ENCODE measurements around the gene MARCHF10. TPM values are rescaled to one million over a fixed set of nuclear protein-coding genes. Genes with fewer than 3 reads are reported as not detected.

The MARCHF10 gene
- total RNA-seq, 2 donors from 2014 or later, result under 0.01 TPM; not detected in 1

- H3K36me3 ChIP-seq (replicated peaks in 1 of 2; ENCODE audit: insufficient read depth in 1 of 2, low read depth in 2 of 2), result no peaks in the 10 kb centered on the region
- H3K9me3 ChIP-seq, result no peaks in the 10 kb centered on the region
- H3K4me1 ChIP-seq, result peaks cover 17% of the 10 kb centered on the region
- peak overlapping the region; percentile 28 to 39 for H3K4me3 ChIP-seq
- TF ChIP-seq CTCF (IDR thresholded peaks at IDR 0.05), result no peak
- TF ChIP-seq POLR2A (IDR thresholded peaks at IDR 0.05), result no peak
- intact Hi-C loops (cut with DNase I), result no loop called here
- 4 to 9% methylated on average over 26 to 30 of the region's 30 CpGs for WGBS, 2 donors
- peak; percentile 43 for ATAC-seq
- DNase-seq, result peak; percentile 61 to 73 (median 66)
- H3K27me3 ChIP-seq, result no peaks in the 10 kb centered on the region
- peak overlapping the region; percentile 34 to 72 (median 43) for H3K27ac ChIP-seq
These were observed 154.9 kb downstream of the MARCHF10 start for GRCh38 chr17:62653002-62653825.

- H3K4me3 ChIP-seq, result peak overlapping the region; percentile 28 to 39
- TF ChIP-seq CTCF (IDR thresholded peaks at IDR 0.05) (no peak), POLR2A (IDR thresholded peaks at IDR 0.05) (peak; percentile 42 to 66 (median 61))
- no peaks in the 10 kb centered on the region for H3K27me3 ChIP-seq
- peak overlapping the region; percentile 34 to 72 (median 43) for H3K27ac ChIP-seq
- no peaks in the 10 kb centered on the region for H3K36me3 ChIP-seq (replicated peaks in 1 of 2; ENCODE audit: insufficient read depth in 1 of 2, low read depth in 2 of 2)
- DNase-seq (peak; percentile 65 to 78 (median 71)), ATAC-seq (peak; percentile 76)
- 4 to 8% methylated on average over 20 to 55 of the region's 57 CpGs for whole genome bisulfite sequencing, 2 donors
- H3K4me1 ChIP-seq, result peaks cover 17% of the 10 kb centered on the region
- intact Hi-C loops (cut with DNase I), result no loop called here
- H3K9me3 ChIP-seq, result no peaks in the 10 kb centered on the region
These were observed 155.7 kb downstream of the MARCHF10 start for GRCh38 chr17:62652251-62653001.

Small RNAs within 50 kb of the gene (small RNA-seq; reads per million reads assigned to genes)
- gene RF00019 (not detected), gene RNU6-446P (not detected)

Other genes with a start within 250 kb of the MARCHF10 start
- 10 to 100 TPM in 1 of 2 donors, 1 to 10 TPM in 1; 7.0 to 22.1 TPM for gene MRC2, start 180.6 kb downstream of the MARCHF10 start, total RNA-seq
- 10 to 100 TPM in 1 of 2 donors, 1 to 10 TPM in 1; 9.6 to 29.1 TPM for gene TANC2, start 157.9 kb upstream of the MARCHF10 start, total RNA-seq